A549 (cell line): Measurements from ENCODE around the gene CAMTA1. TPM values are rescaled to one million over a fixed set of nuclear protein-coding genes. Genes with fewer than 3 reads are reported as not detected.

Source experiments
- ATAC-seq, 2 experiments: fragments of 200-7000 bp in 1 of 2; fragments of >200 bp in 1 of 2; cut with Nextera tagmentation in 1 of 2; cut with Tn5 transposase in 1 of 2; 3 replicates each; pipeline versions ENCODE4 v1.8.0 to v1.9.1; 2018 to 2020; ENCODE audit warnings: mild to moderate bottlenecking in 1 of 2, moderate library complexity in 1 of 2
- CTCF ChIA-PET: fragments of 300-600 bp; sonication (Branson Sonifier 250); formaldehyde crosslinking; extraction: SDS; loops from one replicate; lab custom pipeline; 2021; ENCODE audit warnings: antibody characterized with exemption, inconsistent platforms; lab: Yijun Ruan, JAX
- POLR2A ChIA-PET: fragments of 350-600 bp; formaldehyde crosslinking; extraction: SDS; loops from one replicate; lab custom pipeline; 2021; ENCODE audit warnings: antibody characterized with exemption, inconsistent platforms; lab: Yijun Ruan, JAX
- DNase-seq, 2 experiments: peaks; one replicate each; pipeline versions ENCODE4 v3.0.0 to v3.0.0-alpha.2; 2011 to 2016; ENCODE audit warnings: low read depth in 1 of 2, low spot score in 1 of 2
- FAIRE-seq: peaks from 2 replicates; lab custom pipeline; 2011; peaks lifted over from hg19 to GRCh38; lab: Jason Lieb, UNC
- H3K27ac ChIP-seq, 2 experiments: fragments of >200 bp; sonication (Bioruptor Twin); formaldehyde crosslinking; 3 replicates each; pipeline ENCODE4 v1.5.1; 2016 to 2017
- H3K4me1 ChIP-seq: fragments of >200 bp; sonication (Bioruptor Twin); formaldehyde crosslinking; 3 replicates; pipeline ENCODE4 v1.6.1; 2016
- H3K4me2 ChIP-seq: fragments of >200 bp; sonication (Bioruptor Twin); formaldehyde crosslinking; 3 replicates; pipeline ENCODE4 v1.6.1; 2016
- H3K4me3 ChIP-seq: fragments of >200 bp; sonication (Bioruptor Twin); formaldehyde crosslinking; 3 replicates; pipeline ENCODE4 v1.5.1; 2016
- H3K9me3 ChIP-seq: fragments of >200 bp; sonication (Bioruptor Twin); formaldehyde crosslinking; 3 replicates; pipeline ENCODE4 v1.6.1; 2016
- BHLHE40 ChIP-seq: IDR thresholded peaks from 2 replicates; pipeline ENCODE4 v1.6.1; 2012; ENCODE audit warnings: low read depth, low read length, inconsistent platforms
- CHD4 ChIP-seq: fragments of 200-600 bp; sonication (generic); IDR thresholded peaks from 2 replicates; pipeline ENCODE4 v1.6.1; 2016; ENCODE audit warnings: antibody characterized with exemption, mild to moderate bottlenecking, borderline replicate concordance
- CTCF ChIP-seq: fragments of >200 bp; sonication (Bioruptor Twin); formaldehyde crosslinking; IDR thresholded peaks from 3 replicates; pipeline ENCODE4 v1.5.1; 2016
- EHF ChIP-seq: fragments of 250-450 bp; sonication (Bioruptor Pico); IDR thresholded peaks from 2 replicates; pipeline ENCODE4 v1.5.0; 2020; ENCODE audit warnings: mild to moderate bottlenecking
- FOSB ChIP-seq: fragments of 250-450 bp; sonication (Bioruptor Pico); IDR thresholded peaks from 2 replicates; pipeline ENCODE4 v1.5.0; 2020; ENCODE audit warnings: mild to moderate bottlenecking, moderate library complexity
- GATA3 ChIP-seq: IDR thresholded peaks from 2 replicates; pipeline ENCODE4 v1.6.1; 2012; ENCODE audit warnings: borderline replicate concordance
- HES2 ChIP-seq: fragments of >200 bp; sonication (Bioruptor Twin); formaldehyde crosslinking; IDR thresholded peaks from 2 replicates; pipeline ENCODE4 v1.6.1; 2016
- HMGXB4 ChIP-seq: fragments of 250-450 bp; sonication (Bioruptor Pico); IDR thresholded peaks from 2 replicates; pipeline ENCODE4 v1.5.0; 2021; ENCODE audit warnings: mild to moderate bottlenecking, moderate library complexity, borderline replicate concordance
- JUN ChIP-seq, 2 experiments: fragments of >200 bp; sonication (Bioruptor Twin); formaldehyde crosslinking; IDR thresholded peaks; 2 replicates in 1 of 2; 3 replicates in 1 of 2; pipeline ENCODE4 v1.6.1; 2016 to 2017
- JUNB ChIP-seq: fragments of >200 bp; sonication (Bioruptor Twin); formaldehyde crosslinking; IDR thresholded peaks from 2 replicates; pipeline ENCODE4 v1.6.1; 2016
- KDM5A ChIP-seq: fragments of 200-600 bp; sonication (generic); IDR thresholded peaks from 2 replicates; pipeline ENCODE4 v1.6.1; 2016; ENCODE audit warnings: antibody characterized with exemption, mild to moderate bottlenecking
- MYC ChIP-seq: IDR thresholded peaks from 2 replicates; pipeline ENCODE4 v1.6.1; 2012; ENCODE audit warnings: mild to moderate bottlenecking, inconsistent platforms, low read length, improper control_type of control experiment, borderline replicate concordance
- RARB ChIP-seq: fragments of 250-450 bp; sonication (Bioruptor Pico); IDR thresholded peaks from 2 replicates; pipeline ENCODE4 v1.8.0; 2021; ENCODE audit warnings: mild to moderate bottlenecking, moderate library complexity
- REST ChIP-seq: fragments of 200-600 bp; sonication (generic); IDR thresholded peaks from 2 replicates; pipeline ENCODE4 v1.6.1; 2016; ENCODE audit warnings: antibody characterized with exemption, mild to moderate bottlenecking, moderate library complexity
- RNF2 ChIP-seq: fragments of 200-600 bp; sonication (generic); IDR thresholded peaks from 2 replicates; pipeline ENCODE4 v1.6.1; 2016; ENCODE audit warnings: low read depth, mild to moderate bottlenecking, antibody characterized with exemption, moderate library complexity, borderline replicate concordance
- TP53 ChIP-seq: fragments of 250-450 bp; sonication (Bioruptor Pico); IDR thresholded peaks from 2 replicates; pipeline ENCODE4 v1.5.0; 2021; ENCODE audit warnings: mild to moderate bottlenecking, moderate library complexity
- WGBS: methylation state at CpG from one replicate; pipeline ENCODE4 v1.1.6; 2017; ENCODE audit errors: missing lambda C conversion rate; 5-methylcytosine and 5-hydroxymethylcytosine counted together
- polyA plus RNA-seq, 4 experiments: library from polyadenylated mRNA; depleted of rRNA in 3 of 4; stranded (reverse); fragments of >200 nt; fragmentation: RNase III in 1 of 4; extraction: RNeasy Plus Mini Kit Qiagen cat#74134 plus additional on column Dnase treatment in 1 of 4; gene quantifications; 2 replicates in 3 of 4; 3 replicates in 1 of 4; pipeline ENCODE4 v1.2.3, GENCODE V29; 2011 to 2017

Gene CAMTA1
- polyA plus RNA-seq, 2 of the 4 experiments (the other 2 are of a cell fraction): 58.8 to 75.0 TPM

- no peak for TF ChIP-seq REST
Measured at GRCh38 chr1:7587108-7587772, 802.0 kb downstream of the CAMTA1 start (continued).

DNA sequence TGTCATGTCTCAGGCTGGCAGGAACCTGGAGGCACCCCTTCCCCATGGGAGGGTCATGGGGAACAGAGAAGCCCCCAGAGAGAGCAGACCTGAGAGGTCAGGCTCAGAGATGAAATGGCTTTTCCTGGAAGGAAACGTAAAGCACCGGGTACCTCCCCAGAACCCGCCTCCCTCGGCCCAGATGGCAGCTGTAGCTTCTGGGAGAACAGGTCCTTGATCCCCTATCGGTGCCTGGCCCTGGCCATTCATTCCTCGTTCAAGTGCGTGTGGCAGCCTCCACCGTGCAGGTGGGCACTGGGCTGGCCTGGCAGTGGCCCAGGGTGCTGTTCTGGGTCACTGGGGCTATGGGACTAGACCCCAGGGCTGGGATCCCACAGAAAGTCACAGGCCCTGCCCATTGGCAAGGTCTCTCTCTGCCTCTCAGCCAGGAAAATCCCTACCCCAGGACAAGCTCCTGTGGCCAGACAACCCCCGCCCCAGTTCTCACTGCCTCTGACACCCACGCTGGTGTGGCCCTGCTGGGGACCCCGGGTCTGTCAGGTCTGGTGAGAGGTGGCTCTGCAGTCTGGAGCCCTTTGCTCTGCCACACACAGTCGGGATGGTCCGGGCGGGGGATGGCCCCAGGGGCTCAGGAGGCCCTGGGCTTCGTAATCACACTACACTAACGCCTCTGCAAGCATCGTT, 802.7 kb downstream of the CAMTA1 start:
- no peak overlapping the region for H3K27ac ChIP-seq
- no peaks in the 10 kb centered on the region for H3K9me3 ChIP-seq
- FAIRE-seq (no peak), ATAC-seq (no peak), DNase-seq (no peak)
- no peak overlapping the region for H3K4me2 ChIP-seq
- ChIA-PET CTCF (interaction anchor here (0.6 kb wide), 1 partner anchor 887 kb away, joined by 3 read pairs; the partner anchor contains the start of gene DNAJC11), POLR2A (no interaction called here)
- no peak for TF ChIP-seq FOSB (CRISPR knock-in tag)
- TF ChIP-seq KDM5A: no peak
- no peak for TF ChIP-seq RARB (CRISPR knock-in tag)
- TF ChIP-seq HES2: no peak
- no peak for TF ChIP-seq GATA3
- no peak for TF ChIP-seq RNF2
- no peak for TF ChIP-seq JUN (IDR thresholded peaks at IDR 0.05)
- no peak for TF ChIP-seq CTCF
- H3K4me3 ChIP-seq: no peak overlapping the region
- no peaks in the 10 kb centered on the region for H3K4me1 ChIP-seq
- 67% methylated on average over 5 of the region's 17 CpGs for WGBS

- Histone ChIP-seq H3K9me3 (no peaks in the 10 kb centered on the region), H3K4me2 (no peak overlapping the region), H3K4me3 (no peak overlapping the region), H3K4me1 (no peaks in the 10 kb centered on the region), H3K27ac (no peak overlapping the region)
- FAIRE-seq (no peak), DNase-seq (no peak), ATAC-seq (no peak)
- CTCF ChIA-PET: no interaction called here
- TF ChIP-seq MYC: no peak
- 66% methylated on average over 6 of the region's 7 CpGs for WGBS
- POLR2A ChIA-PET: no interaction called here
Measured at GRCh38 chr1:7588457-7588827, 803.2 kb downstream of the CAMTA1 start.

DNA sequence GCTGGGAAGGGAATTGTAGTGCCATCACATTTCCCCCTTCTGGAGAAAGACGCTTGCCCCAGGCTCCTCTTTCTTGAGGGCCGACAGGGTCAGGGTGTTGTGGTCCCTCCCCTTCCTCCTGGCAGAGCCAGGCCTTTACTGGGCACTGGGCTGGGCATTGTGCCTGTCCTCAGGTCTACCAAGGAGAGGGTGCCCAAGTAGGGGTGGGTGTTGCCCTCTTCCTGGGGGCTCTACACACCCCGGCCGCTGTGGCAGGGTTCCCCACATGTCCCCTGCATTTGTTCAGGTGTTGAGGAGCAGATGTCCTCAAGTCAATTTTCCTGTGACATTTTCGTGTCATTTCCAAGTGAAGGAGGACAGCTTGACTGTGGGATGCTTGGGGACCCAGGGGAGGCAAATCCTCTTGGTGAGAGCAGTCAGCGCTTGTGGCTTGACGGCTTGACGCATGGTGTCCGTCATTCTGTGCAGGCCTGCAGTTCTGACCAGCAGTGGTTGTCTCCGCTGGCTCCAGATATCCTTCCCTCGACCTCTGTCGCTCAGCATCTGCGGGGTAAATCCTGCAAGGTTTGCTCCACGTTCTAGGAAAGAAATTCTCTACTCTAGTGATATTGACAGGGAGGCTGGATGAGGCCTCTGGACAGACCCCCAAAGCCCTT, 804.0 kb downstream of the CAMTA1 start:
- ChIA-PET POLR2A (no interaction called here), CTCF (no interaction called here)
- ATAC-seq: no peak
- Histone ChIP-seq H3K9me3 (no peaks in the 10 kb centered on the region), H3K27ac (no peak overlapping the region), H3K4me3 (no peak overlapping the region), H3K4me2 (no peak overlapping the region), H3K4me1 (no peaks in the 10 kb centered on the region)
- DNase-seq: no peak
- WGBS: 79% methylated on average over 13 of the region's 14 CpGs
- FAIRE-seq: no peak
- TF ChIP-seq TP53 (no peak), HES2 (no peak), REST (no peak), JUNB (no peak), HMGXB4 (CRISPR knock-in tag) (no peak), EHF (CRISPR knock-in tag) (no peak), CHD4 (no peak), BHLHE40 (no peak), JUN (IDR thresholded peaks at IDR 0.05) (no peak)
